22Rv1 (cell line): ENCODE measurements around the gene FLNA.

Experiments used
- ZFX ChIP-seq: fragments of 450-650 bp; IDR thresholded peaks from 2 replicates; pipeline ENCODE4 v1.6.1; 2017; ENCODE audit warnings: antibody characterized with exemption, borderline replicate concordance
- TF ChIP-seq, protein P1 (sequence below): fragments of 450-650 bp; IDR thresholded peaks from 2 replicates; pipeline ENCODE4 v1.5.1; 2017; ENCODE audit warnings: mild to moderate bottlenecking

- TF ChIP-seq, protein P1, sequence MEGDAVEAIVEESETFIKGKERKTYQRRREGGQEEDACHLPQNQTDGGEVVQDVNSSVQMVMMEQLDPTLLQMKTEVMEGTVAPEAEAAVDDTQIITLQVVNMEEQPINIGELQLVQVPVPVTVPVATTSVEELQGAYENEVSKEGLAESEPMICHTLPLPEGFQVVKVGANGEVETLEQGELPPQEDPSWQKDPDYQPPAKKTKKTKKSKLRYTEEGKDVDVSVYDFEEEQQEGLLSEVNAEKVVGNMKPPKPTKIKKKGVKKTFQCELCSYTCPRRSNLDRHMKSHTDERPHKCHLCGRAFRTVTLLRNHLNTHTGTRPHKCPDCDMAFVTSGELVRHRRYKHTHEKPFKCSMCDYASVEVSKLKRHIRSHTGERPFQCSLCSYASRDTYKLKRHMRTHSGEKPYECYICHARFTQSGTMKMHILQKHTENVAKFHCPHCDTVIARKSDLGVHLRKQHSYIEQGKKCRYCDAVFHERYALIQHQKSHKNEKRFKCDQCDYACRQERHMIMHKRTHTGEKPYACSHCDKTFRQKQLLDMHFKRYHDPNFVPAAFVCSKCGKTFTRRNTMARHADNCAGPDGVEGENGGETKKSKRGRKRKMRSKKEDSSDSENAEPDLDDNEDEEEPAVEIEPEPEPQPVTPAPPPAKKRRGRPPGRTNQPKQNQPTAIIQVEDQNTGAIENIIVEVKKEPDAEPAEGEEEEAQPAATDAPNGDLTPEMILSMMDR, result no peak
- TF ChIP-seq ZFX, result no peak
Observed at GRCh38 chrX:154401918-154402621, 27.6 kb upstream of the FLNA start.
